Duodenal mucosa (tissue), 2 donors: Measurements from ENCODE around the gene NFATC2.
"Not testable (repeated sequence)": the region's sequence is repeated elsewhere in the genome, so short reads cannot be mapped to it uniquely, and the experiment has no call there.

Experiments
- H3K27ac ChIP-seq: one replicate; pipeline ENCODE4 v1.7.0; 2013; ENCODE audit warnings: low read depth, low read length
- H3K27me3 ChIP-seq, 2 donors: one replicate each; pipeline ENCODE4 v1.7.0; 2013; ENCODE audit warnings: low read length in 2 of 2, control low read depth in 1 of 2; ENCODE audit not compliant: insufficient read depth in 2 of 2, control insufficient read depth in 1 of 2
- H3K36me3 ChIP-seq, 2 donors: one replicate each; pipeline ENCODE4 v1.7.0; 2013; ENCODE audit warnings: low read length in 2 of 2, control low read depth in 1 of 2; ENCODE audit not compliant: insufficient read depth in 2 of 2, control insufficient read depth in 1 of 2
- H3K4me1 ChIP-seq, 2 donors: one replicate each; pipeline ENCODE4 v1.7.0; 2013; ENCODE audit warnings: low read length in 2 of 2, control low read depth in 1 of 2; ENCODE audit not compliant: insufficient read depth in 2 of 2, control insufficient read depth in 1 of 2
- H3K4me3 ChIP-seq, 2 donors: one replicate each; pipeline ENCODE4 v1.7.0; 2013; ENCODE audit warnings: low read length in 2 of 2, low read depth in 1 of 2
- H3K9ac ChIP-seq, 2 donors: one replicate each; pipeline ENCODE4 v1.7.0; 2013; ENCODE audit warnings: low read length in 2 of 2, low read depth in 1 of 2
- H3K9me3 ChIP-seq, 2 donors: one replicate each; pipeline ENCODE4 v1.7.0; 2013; ENCODE audit warnings: low read length in 2 of 2, control low read depth in 1 of 2; ENCODE audit not compliant: control insufficient read depth in 1 of 2

NFATC2 gene

GRCh38 chr20:51541189-51542032, 1.1 kb downstream of the NFATC2 start:
- Histone ChIP-seq H3K9ac (peak overlapping the region; percentile 51 to 88), H3K9me3 (no peaks in the 10 kb centered on the region), H3K27me3 (no peaks in the 10 kb centered on the region), H3K4me3 (peak overlapping the region; percentile 61 to 80), H3K4me1 (peaks cover 26 to 39% of the 10 kb centered on the region in 2 donors), H3K27ac (peak overlapping the region; percentile 22), H3K36me3 (peaks cover 0 to 2% of the 10 kb centered on the region in 2 donors)

GRCh38 chr20:51540580-51540979, 1.9 kb downstream of the NFATC2 start:
- Histone ChIP-seq H3K27ac (peak overlapping the region; percentile 15), H3K9ac (peak overlapping the region; percentile 12 to 88), H3K4me3 (peak overlapping the region; percentile 61 to 80), H3K9me3 (no peaks in the 10 kb centered on the region), H3K4me1 (peaks cover 27 to 46% of the 10 kb centered on the region in 2 donors), H3K27me3 (no peaks in the 10 kb centered on the region), H3K36me3 (peaks cover 0 to 2% of the 10 kb centered on the region in 2 donors)

GRCh38 chr20:51540074-51540473, 2.4 kb downstream of the NFATC2 start:
- H3K4me1 ChIP-seq = peaks cover 30 to 46% of the 10 kb centered on the region in 2 donors
- H3K4me3 ChIP-seq = peak overlapping the region in 1 of 2 donors; percentile 61
- H3K27ac ChIP-seq, H3K36me3 ChIP-seq, H3K9ac ChIP-seq, H3K9me3 ChIP-seq, H3K27me3 ChIP-seq: not testable (repeated sequence)

- Histone ChIP-seq H3K36me3 (peaks cover 0 to 2% of the 10 kb centered on the region in 2 donors), H3K4me3 (no peak overlapping the region), H3K9ac (no peak overlapping the region), H3K9me3 (no peaks in the 10 kb centered on the region), H3K27me3 (no peaks in the 10 kb centered on the region), H3K27ac (no peak overlapping the region), H3K4me1 (peaks cover 41 to 47% of the 10 kb centered on the region in 2 donors)
Observed at GRCh38 chr20:51536116-51537069, 6.1 kb downstream of the NFATC2 start.

GRCh38 chr20:51535674-51536073, 6.8 kb downstream of the NFATC2 start:
- Histone ChIP-seq H3K4me3 (no peak overlapping the region), H3K36me3 (peaks cover 0 to 2% of the 10 kb centered on the region in 2 donors), H3K9ac (no peak overlapping the region), H3K27me3 (no peaks in the 10 kb centered on the region), H3K4me1 (peaks cover 36 to 40% of the 10 kb centered on the region in 2 donors), H3K9me3 (no peaks in the 10 kb centered on the region), H3K27ac (no peak overlapping the region)

GRCh38 chr20:51535075-51535386, 7.5 kb downstream of the NFATC2 start:
- Histone ChIP-seq H3K9ac (no peak overlapping the region), H3K9me3 (no peaks in the 10 kb centered on the region), H3K4me3 (no peak overlapping the region), H3K27ac (no peak overlapping the region), H3K36me3 (peaks cover 0 to 2% of the 10 kb centered on the region in 2 donors), H3K27me3 (no peaks in the 10 kb centered on the region), H3K4me1 (peaks cover 30 to 38% of the 10 kb centered on the region in 2 donors)

- Histone ChIP-seq H3K4me1 (peaks cover 32 to 42% of the 10 kb centered on the region in 2 donors), H3K9ac (no peak overlapping the region), H3K27me3 (no peaks in the 10 kb centered on the region), H3K27ac (no peak overlapping the region), H3K4me3 (no peak overlapping the region), H3K36me3 (no peaks in the 10 kb centered on the region), H3K9me3 (no peaks in the 10 kb centered on the region)
Observed at GRCh38 chr20:51533291-51534172, 9.0 kb downstream of the NFATC2 start.

- H3K27me3 ChIP-seq = no peaks in the 10 kb centered on the region
- H3K9me3 ChIP-seq = no peaks in the 10 kb centered on the region
- no peak overlapping the region for H3K9ac ChIP-seq
- peaks cover 37 to 47% of the 10 kb centered on the region in 2 donors for H3K4me1 ChIP-seq
- no peaks in the 10 kb centered on the region for H3K36me3 ChIP-seq
- no peak overlapping the region for H3K4me3 ChIP-seq
- no peak overlapping the region for H3K27ac ChIP-seq
Observed at GRCh38 chr20:51532577-51533191, 9.8 kb downstream of the NFATC2 start.

- H3K36me3 ChIP-seq = no peaks in the 10 kb centered on the region
- no peak overlapping the region for H3K27ac ChIP-seq
- H3K9me3 ChIP-seq = no peaks in the 10 kb centered on the region
- H3K4me3 ChIP-seq = no peak overlapping the region
- H3K27me3 ChIP-seq = no peaks in the 10 kb centered on the region
- H3K4me1 ChIP-seq = peaks cover 37 to 47% of the 10 kb centered on the region in 2 donors
- H3K9ac ChIP-seq = peak overlapping the region in 1 of 2 donors; percentile 12
Observed at GRCh38 chr20:51531712-51532456, 10.6 kb downstream of the NFATC2 start.
